Thymus (tissue), 14 donors: ENCODE measurements around the gene CNPY1. TPM values are rescaled to one million over a fixed set of nuclear protein-coding genes. Genes with fewer than 3 reads are reported as not detected.
"Not testable (repeated sequence)": the region's sequence is repeated elsewhere in the genome, so short reads cannot be mapped to it uniquely, and the experiment has no call there.

Source experiments
- DNase-seq, 9 donors: peaks; one replicate each; pipeline ENCODE4 v3.0.0-alpha.2; 2013; ENCODE audit warnings: low spot score in 9 of 9, low read depth in 6 of 9, missing footprints in 1 of 9
- H3K27ac ChIP-seq, 2 donors: one replicate each; pipeline ENCODE4 v1.5.1; 2013; ENCODE audit warnings: control low read depth in 1 of 2, low read depth in 1 of 2, low read length in 1 of 2, mild to moderate bottlenecking in 1 of 2, moderate library complexity in 1 of 2
- H3K27me3 ChIP-seq, 2 donors: one replicate each; pipeline ENCODE4 v1.5.1; 2013; ENCODE audit warnings: low read length in 1 of 2; ENCODE audit not compliant: control insufficient read depth in 2 of 2, insufficient read depth in 1 of 2
- H3K36me3 ChIP-seq, 2 donors: one replicate each; pipeline ENCODE4 v1.5.1; 2013; ENCODE audit warnings: low read length in 1 of 2, mild to moderate bottlenecking in 1 of 2, moderate library complexity in 1 of 2; ENCODE audit not compliant: control insufficient read depth in 2 of 2, insufficient read depth in 2 of 2
- H3K4me1 ChIP-seq, 2 donors: one replicate each; pipeline ENCODE4 v1.5.1; 2013; ENCODE audit warnings: low read length in 2 of 2; ENCODE audit not compliant: control insufficient read depth in 2 of 2, insufficient read depth in 2 of 2
- H3K4me3 ChIP-seq, 2 donors: one replicate each; pipeline ENCODE4 v1.5.1; 2013; ENCODE audit warnings: low read length in 2 of 2, control low read depth in 1 of 2, mild to moderate bottlenecking in 1 of 2
- H3K9me3 ChIP-seq, 2 donors: one replicate each; pipeline ENCODE4 v1.5.1; 2013; ENCODE audit warnings: low read length in 1 of 2, mild to moderate bottlenecking in 1 of 2; ENCODE audit not compliant: control insufficient read depth in 2 of 2, insufficient read depth in 1 of 2
- WGBS: extraction: QIAGEN DNeasy Blood & Tissue Kit; methylation state at CpG from one replicate; pipeline ENCODE4 v1.1.7; 2013; 5-methylcytosine and 5-hydroxymethylcytosine counted together
- long read RNA-seq, 10 donors: transcript quantifications; one replicate each; lab custom pipeline, GENCODE V29; 2026
- polyA plus RNA-seq: library from polyadenylated mRNA; stranded (reverse); fragments of 200-250 nt; gene quantifications from one replicate; pipeline ENCODE4 v1.2.3, GENCODE V29; 2013
- total RNA-seq: library from RNA; stranded (reverse); fragments of 120-200 nt; gene quantifications from one replicate; pipeline ENCODE4 v1.2.4, GENCODE V29; 2013
- donor health status: healthy.

Gene CNPY1
- not detected for total RNA-seq
- polyA plus RNA-seq, result 0.05 TPM
- long read RNA-seq, donor 1, result 0 reads
- long read RNA-seq, donor 2, result 0 reads
- long read RNA-seq, donor 3, result 0 reads
- long read RNA-seq, donor 4, result 0 reads
- long read RNA-seq, donor 5, result 0 reads
- long read RNA-seq, donor 6, result 0 reads
- long read RNA-seq, donor 7, result 0 reads
- long read RNA-seq, donor 8, result 0 reads
- long read RNA-seq, donor 9, result 0 reads
- long read RNA-seq, donor 10, result 0 reads

DNA sequence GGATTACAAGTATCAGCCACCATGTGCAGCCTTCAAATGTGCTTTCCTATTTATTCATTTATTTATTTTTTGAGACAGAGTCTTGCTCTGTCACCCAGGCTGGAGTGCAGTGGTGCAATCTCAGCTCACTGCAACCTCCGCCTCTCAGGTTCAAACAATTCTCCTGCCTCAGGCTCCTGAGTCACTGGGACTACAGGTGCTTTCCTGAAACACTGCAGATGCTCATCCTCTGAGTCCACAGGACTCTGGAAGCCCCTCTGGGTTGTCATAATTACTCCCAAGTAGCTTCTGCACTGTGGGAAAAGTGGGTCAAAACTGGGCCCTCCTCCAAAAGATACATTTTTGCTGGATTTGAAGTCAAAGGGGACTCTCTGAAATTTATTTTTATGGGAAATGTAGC lies at the start of gene CNPY1:
TSS of gene CNPY1 (minus strand) at position 111 of the 400 bp plus-strand sequence. CDS start 630 bp downstream, outside the sequence.
- H3K4me1 ChIP-seq, H3K4me3 ChIP-seq, H3K9me3 ChIP-seq, H3K27ac ChIP-seq, H3K36me3 ChIP-seq, DNase-seq: not testable (repeated sequence)
- WGBS, result 91% methylated on average over 1 of the region's 1 CpG
- H3K27me3 ChIP-seq, result peaks cover 3 to 39% of the 10 kb centered on the region in 2 donors

DNA sequence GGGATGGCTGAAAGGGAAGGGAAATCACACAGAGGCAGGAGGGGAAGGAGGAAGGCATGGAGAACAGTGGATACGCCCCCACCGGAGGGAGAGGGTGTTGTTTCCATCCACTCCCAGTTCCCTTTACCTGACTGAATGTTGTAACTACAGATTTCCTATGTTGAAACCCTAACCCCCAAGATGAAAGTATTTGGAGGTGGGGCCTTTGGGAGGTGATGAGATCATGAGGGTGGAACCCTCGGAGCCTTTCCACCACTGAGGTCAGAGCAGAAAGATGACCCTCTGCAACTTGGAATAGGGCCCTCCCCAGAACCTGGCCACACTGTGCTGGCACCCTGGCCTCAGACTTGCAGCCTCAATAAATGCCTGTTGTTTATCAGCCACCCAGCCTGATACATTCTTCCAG lies 48.6 kb upstream of the CNPY1 start:
- H3K36me3 ChIP-seq, result no peaks in the 10 kb centered on the region
- no peak for DNase-seq
- H3K4me3 ChIP-seq, result no peak overlapping the region
- H3K27ac ChIP-seq, result no peak overlapping the region
- WGBS, result 87% methylated on average over 3 of the region's 3 CpGs
- peaks cover 52 to 69% of the 10 kb centered on the region in 2 donors for H3K4me1 ChIP-seq
- no peaks in the 10 kb centered on the region for H3K9me3 ChIP-seq
- H3K27me3 ChIP-seq, result no peaks in the 10 kb centered on the region

DNA sequence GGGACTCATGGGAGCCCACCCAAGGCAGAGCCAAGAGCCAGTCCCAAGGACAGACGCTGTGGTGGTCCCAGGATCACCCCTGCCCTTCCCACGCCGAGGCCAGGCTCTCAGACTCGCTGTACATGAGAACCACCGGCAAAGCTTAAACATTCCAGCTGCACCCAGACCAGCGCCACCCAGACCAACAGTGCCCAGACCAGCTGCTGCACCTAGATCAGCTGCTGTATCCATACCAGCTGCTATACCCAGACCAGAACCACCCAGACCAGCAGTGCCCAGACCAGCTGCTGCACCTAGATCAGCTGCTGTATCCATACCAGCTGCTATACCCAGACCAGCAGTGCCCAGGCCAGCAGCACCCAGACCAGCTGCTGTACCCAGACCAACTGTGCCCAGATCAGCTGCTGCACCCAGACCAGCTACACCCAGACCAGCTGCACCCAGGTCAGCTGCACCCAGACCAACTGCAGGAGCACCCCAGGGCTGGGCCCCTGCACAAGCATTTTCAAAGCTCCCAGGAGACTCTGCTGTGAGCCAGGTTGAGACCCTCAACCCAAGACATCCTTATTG lies 47.9 kb upstream of the CNPY1 start:
- peaks cover 54 to 70% of the 10 kb centered on the region in 2 donors for H3K4me1 ChIP-seq
- no peaks in the 10 kb centered on the region for H3K27me3 ChIP-seq
- H3K36me3 ChIP-seq, result no peaks in the 10 kb centered on the region
- DNase-seq, result no peak
- no peak overlapping the region for H3K27ac ChIP-seq
- H3K4me3 ChIP-seq, result no peak overlapping the region
- no peaks in the 10 kb centered on the region for H3K9me3 ChIP-seq
- 88% methylated on average over 6 of the region's 6 CpGs for WGBS

DNA sequence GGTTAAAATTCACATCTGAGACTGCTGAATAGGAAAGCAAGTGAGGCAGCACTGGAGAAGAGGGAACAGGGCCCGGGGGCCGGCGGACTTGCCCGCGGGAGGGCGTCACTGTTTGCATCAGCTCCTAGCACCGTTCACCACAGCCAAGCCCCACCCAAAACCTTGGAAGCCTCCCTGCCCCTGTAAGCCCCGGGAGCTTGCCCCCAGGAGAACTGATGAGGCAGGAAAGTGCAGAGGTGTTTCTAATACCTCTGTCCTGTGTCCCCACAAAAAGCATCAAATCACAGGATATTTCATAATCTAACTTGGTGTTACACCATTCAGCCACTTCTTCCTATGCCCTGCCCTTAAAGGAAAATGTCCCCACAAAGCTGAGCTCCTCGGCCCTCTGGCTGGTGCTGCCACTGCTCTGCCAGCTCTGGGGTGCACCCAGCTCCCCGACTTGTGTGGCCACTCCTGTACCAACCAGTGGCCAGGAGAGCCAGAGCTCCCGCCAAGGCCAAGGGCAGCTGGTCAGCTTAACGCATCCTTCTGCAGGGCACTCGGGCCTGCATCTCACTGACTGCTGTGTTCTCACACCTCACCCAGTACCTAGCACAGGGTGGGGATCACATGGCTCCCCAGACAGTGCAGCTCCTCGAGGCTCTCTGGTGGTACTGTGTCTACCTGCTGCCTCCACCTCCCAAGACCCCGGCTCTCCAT lies 47.3 kb upstream of the CNPY1 start:
- DNase-seq, result no peak
- Histone ChIP-seq H3K27me3 (no peaks in the 10 kb centered on the region), H3K9me3 (no peaks in the 10 kb centered on the region), H3K27ac (no peak overlapping the region), H3K4me3 (no peak overlapping the region), H3K4me1 (peaks cover 51 to 65% of the 10 kb centered on the region in 2 donors), H3K36me3 (no peaks in the 10 kb centered on the region)
- WGBS, result 92% methylated on average over 15 of the region's 15 CpGs

DNA sequence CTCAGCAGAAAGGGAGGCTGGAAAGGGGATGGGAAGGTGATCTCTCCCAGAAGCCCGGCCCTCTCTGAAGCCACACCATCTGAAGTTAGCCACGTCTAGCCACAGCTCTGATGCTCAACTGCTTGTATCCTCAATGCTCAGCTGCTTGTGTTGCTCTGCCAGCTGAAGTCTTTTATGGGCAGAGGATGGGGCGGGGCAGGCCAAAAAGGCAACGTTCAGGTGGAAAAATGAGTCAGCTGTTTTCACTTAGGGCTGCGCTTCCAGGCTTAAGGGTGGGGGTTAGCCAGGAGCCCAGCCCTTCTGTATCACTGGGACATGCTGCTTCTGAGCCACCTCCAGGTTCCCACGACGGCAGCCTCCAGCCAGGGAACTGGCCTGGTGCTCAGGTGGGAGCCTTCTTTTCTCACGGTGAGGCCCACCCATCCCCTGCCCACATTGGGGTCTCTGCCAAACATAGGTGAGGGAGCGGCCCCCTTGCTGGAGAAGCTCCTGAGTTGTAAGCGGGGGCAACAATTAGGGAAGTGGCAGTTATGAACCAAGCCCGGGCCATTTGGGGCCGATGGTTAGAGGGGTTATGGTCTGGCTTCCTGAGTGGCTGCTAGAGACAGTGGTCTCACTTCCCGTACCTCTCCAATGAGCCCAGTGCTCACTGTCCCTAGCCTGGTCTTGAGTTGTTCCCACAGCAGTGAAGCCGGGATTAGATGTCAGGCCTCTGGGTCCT lies 44.9 kb upstream of the CNPY1 start:
- Histone ChIP-seq H3K9me3 (no peaks in the 10 kb centered on the region), H3K4me3 (no peak overlapping the region), H3K36me3 (no peaks in the 10 kb centered on the region), H3K4me1 (peaks cover 36 to 46% of the 10 kb centered on the region in 2 donors), H3K27me3 (peaks cover 0 to 3% of the 10 kb centered on the region in 2 donors), H3K27ac (no peak overlapping the region)
- 63% methylated on average over 14 of the region's 14 CpGs for WGBS
- peak in 4 of 9 donors; percentile 42 to 69 (median 46) for DNase-seq

DNA sequence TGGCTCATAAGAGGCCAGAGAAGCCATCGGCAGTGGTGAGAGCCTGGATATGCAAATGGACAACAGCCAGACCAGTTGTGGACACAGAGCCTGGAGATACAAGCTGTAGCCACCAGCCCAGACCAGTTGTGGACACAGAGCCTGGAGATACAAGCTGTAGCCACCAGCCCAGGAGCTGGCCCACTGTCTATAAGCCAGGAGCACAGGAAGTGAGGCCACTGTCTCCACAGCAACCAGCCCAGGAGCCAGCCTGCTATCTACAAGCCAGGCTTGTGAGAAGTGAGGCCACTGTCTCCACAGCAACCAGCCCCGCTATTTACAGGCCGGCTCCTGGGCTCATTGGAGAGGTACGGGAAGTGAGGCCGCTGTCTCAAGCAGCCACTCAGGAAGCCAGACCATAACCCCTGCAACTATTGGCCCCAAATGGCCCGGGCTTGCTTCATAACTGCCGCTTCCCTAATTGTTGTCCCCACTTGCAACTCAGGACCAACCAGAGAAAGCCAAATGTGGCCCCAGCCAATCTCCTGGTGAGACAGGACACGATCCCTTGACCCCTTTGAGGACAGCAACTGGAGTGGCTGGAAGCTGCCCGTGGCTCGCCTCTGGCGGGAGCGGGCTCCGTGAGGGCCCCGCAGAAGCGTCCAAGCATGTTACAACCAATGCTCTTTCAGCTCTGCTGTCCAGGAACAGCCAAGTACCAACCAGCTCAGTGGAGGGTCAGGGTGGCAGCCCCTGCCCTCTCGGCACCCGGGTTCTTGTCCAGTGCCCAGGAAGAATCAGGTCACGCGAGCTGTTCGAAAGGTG lies 44.1 kb upstream of the CNPY1 start:
- no peak overlapping the region for H3K27ac ChIP-seq
- H3K9me3 ChIP-seq, result no peaks in the 10 kb centered on the region
- no peak overlapping the region for H3K4me3 ChIP-seq

DNA sequence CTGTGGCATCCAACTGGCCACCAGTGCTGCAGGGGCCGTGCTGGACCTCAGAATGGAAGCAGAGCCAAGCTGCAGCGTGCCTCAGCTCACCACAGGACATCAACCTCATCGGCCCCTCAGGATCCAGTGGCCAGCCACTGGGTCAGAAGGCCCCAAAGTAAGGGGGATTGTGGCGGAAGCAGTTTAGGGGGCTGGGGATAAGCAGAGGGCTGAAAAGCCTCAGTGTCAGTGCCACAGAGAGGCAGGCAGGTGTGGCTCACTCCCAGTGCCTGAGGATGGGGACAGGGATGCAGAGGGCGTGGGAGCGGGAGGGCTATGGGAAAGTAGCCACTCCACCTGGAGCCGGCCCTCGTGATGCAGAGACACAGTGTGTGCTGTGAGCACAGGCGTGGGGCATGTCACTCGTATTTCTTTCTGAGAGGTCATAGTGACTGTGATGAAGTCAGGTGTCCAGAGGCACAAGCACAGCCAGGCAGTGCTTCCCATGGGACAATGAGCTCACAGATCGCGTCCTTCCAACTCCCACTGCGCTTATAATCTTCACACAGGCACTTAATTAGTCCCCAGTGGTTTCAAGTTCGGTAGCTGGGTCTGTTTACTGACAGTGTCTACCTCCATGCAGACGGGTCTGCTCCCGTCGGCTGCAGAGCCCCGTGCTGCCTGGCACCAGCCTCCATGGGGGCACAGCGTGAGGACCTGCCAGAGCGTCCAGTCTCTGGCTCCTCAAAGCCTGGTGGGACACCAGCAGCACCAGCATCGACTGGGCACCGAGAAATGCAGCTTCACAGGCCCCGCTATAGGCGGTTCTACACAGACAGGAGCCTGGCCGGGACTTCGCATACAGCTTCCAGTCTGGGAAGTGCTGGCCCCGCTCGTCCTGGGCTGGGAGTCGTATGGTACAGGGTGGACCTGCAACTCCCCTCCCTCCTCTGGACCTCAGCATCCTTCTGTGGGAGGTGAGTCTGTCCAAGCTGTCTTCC lies 42.9 kb upstream of the CNPY1 start:
- no peaks in the 10 kb centered on the region for H3K36me3 ChIP-seq
- 97% methylated on average over 29 of the region's 29 CpGs for WGBS
- peaks cover 31 to 38% of the 10 kb centered on the region in 2 donors for H3K4me1 ChIP-seq
- H3K27ac ChIP-seq, result no peak overlapping the region
- no peak overlapping the region for H3K4me3 ChIP-seq
- no peak for DNase-seq
- peaks cover 0 to 18% of the 10 kb centered on the region in 2 donors for H3K27me3 ChIP-seq
- no peaks in the 10 kb centered on the region for H3K9me3 ChIP-seq

More for the DNA sequence above, 44.1 kb upstream of the CNPY1 start:
- H3K36me3 ChIP-seq, result no peaks in the 10 kb centered on the region
- WGBS, result 78% methylated on average over 20 of the region's 20 CpGs
- H3K27me3 ChIP-seq, result peaks cover 0 to 8% of the 10 kb centered on the region in 2 donors
- H3K4me1 ChIP-seq, result peaks cover 37 to 45% of the 10 kb centered on the region in 2 donors
- DNase-seq, result peak in 4 of 9 donors; percentile 32 to 66 (median 45)
